Effector memory CD8-positive, alpha-beta T cell (primary cell): Measurements from ENCODE around the gene ELOA.
"Not testable (repeated sequence)": the region's sequence is repeated elsewhere in the genome, so short reads cannot be mapped to it uniquely, and the experiment has no call there.

Experiments used
- ATAC-seq: fragments of 150-1000 bp; cut with Tn5 transposase; replicated peaks from 2 replicates; pipeline ENCODE4 v1.10.0; 2021; ENCODE audit warnings: mild to moderate bottlenecking, moderate library complexity
- DNase-seq, 3 experiments: peaks; one replicate each; pipeline ENCODE4 v3.0.0; 2021
- H3K27ac Mint-ChIP-seq, 2 donors: one replicate each; pipeline ENCODE4 v1.8.0; 2022; ENCODE audit warnings: mild to moderate bottlenecking in 2 of 2, mixed read lengths in 2 of 2, moderate library complexity in 2 of 2
- H3K27me3 Mint-ChIP-seq, 2 donors: one replicate each; pipeline ENCODE4 v1.8.0; 2022; ENCODE audit warnings: mixed read lengths in 2 of 2
- H3K36me3 Mint-ChIP-seq: one replicate; pipeline ENCODE4 v1.8.0; 2022; ENCODE audit warnings: mild to moderate bottlenecking, moderate library complexity, mixed read lengths; ENCODE audit not compliant: insufficient read depth
- H3K4me1 Mint-ChIP-seq, 2 donors: one replicate each; pipeline ENCODE4 v1.8.0; 2022; ENCODE audit warnings: low read depth in 2 of 2, mixed read lengths in 2 of 2
- H3K4me3 Mint-ChIP-seq, 2 donors: one replicate each; pipeline ENCODE4 v1.8.0; 2022; ENCODE audit warnings: mild to moderate bottlenecking in 2 of 2, mixed read lengths in 2 of 2, moderate library complexity in 2 of 2
- H3K9me3 Mint-ChIP-seq, 2 donors: one replicate each; pipeline ENCODE4 v1.8.0; 2022; ENCODE audit warnings: mixed read lengths in 2 of 2

ELOA gene

GRCh38 chr1:23777979-23778814 is 34.9 kb downstream of the ELOA start, which contains the start of gene PITHD1:
PITHD1 (plus strand) TSS chr1:23778418; CDS start chr1:23778516, 98 bp downstream.
- peaks cover 34% of the 10 kb centered on the region for H3K36me3 Mint-ChIP-seq
- DNase-seq: peak; percentile 69 to 77 (median 73)
- no peaks in the 10 kb centered on the region for H3K9me3 Mint-ChIP-seq
- H3K27me3 Mint-ChIP-seq: no peaks in the 10 kb centered on the region
- peak within 1 kb of the TSS; percentile 92 to 94 for H3K27ac Mint-ChIP-seq
- H3K4me3 Mint-ChIP-seq: peak within 1 kb of the TSS; percentile 84 to 86
- H3K4me1 Mint-ChIP-seq: peaks cover 13 to 25% of the 10 kb centered on the region in 2 donors
- peak; percentile 85 for ATAC-seq

DNA sequence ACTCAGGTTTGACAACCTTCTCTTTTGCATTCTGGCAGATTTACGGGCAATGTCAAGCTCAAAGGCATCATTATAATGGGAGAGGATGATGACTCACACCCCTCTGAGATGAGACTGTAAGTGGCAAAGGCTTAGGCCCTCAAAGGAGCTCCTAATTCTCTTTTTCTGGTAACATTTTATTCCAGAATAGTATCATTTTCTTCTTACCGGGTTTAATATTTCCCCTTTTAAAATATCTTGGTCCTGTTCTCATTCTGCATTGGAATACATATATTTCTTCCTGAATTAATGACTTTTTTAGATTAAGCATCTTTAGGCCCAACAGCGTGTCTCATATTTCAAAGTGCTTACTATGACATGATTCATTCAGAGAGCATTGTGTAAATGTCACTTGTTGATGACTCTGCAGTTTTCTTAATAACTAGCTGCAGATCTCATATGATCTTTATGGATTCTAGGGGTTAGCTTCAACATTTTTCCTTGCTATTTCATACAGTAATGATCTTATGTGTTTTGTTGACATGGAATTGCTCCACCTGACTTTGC is 36.6 kb downstream of the ELOA start:
- ATAC-seq (no peak), DNase-seq (no peak)
- Mint-ChIP-seq H3K27ac (peak overlapping the region in 1 of 2 donors; percentile 94), H3K4me3 (peak overlapping the region; percentile 84 to 86), H3K4me1 (peaks cover 14 to 31% of the 10 kb centered on the region in 2 donors), H3K36me3 (peaks cover 49% of the 10 kb centered on the region), H3K27me3 (no peaks in the 10 kb centered on the region), H3K9me3 (no peaks in the 10 kb centered on the region)

- not testable (repeated sequence) for H3K27ac Mint-ChIP-seq, H3K27me3 Mint-ChIP-seq, H3K9me3 Mint-ChIP-seq, H3K4me3 Mint-ChIP-seq, DNase-seq, ATAC-seq
- peaks cover 79% of the 10 kb centered on the region for H3K36me3 Mint-ChIP-seq
- peaks cover 14 to 22% of the 10 kb centered on the region in 2 donors for H3K4me1 Mint-ChIP-seq
These were observed 39.9 kb downstream of the ELOA start for GRCh38 chr1:23783141-23783540.

DNA sequence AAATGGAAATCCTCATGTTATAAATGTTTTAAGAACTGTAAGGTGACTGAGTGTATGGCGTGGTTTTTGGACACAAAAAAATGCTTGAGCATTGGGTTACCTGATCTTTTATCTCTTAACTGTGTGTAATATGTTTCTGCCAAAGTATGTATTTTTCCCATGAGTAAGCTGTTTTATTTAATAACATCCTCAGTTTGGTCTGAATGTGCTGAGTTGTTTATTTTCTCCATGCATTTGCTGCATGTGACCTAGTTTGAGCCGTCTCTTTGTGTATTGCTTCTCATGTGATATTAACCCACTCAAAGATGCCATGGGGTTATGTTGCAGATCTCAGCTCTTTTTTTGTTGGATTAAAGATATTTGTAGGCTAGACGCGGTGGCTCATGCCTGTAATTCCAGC is 41.6 kb downstream of the ELOA start:
- peaks cover 9 to 13% of the 10 kb centered on the region in 2 donors for H3K4me1 Mint-ChIP-seq
- H3K4me3 Mint-ChIP-seq: no peak overlapping the region
- DNase-seq (no peak), ATAC-seq (no peak)
- no peak overlapping the region for H3K27ac Mint-ChIP-seq
- H3K9me3 Mint-ChIP-seq: no peaks in the 10 kb centered on the region
- no peaks in the 10 kb centered on the region for H3K27me3 Mint-ChIP-seq
- H3K36me3 Mint-ChIP-seq: peaks cover 82% of the 10 kb centered on the region

DNA sequence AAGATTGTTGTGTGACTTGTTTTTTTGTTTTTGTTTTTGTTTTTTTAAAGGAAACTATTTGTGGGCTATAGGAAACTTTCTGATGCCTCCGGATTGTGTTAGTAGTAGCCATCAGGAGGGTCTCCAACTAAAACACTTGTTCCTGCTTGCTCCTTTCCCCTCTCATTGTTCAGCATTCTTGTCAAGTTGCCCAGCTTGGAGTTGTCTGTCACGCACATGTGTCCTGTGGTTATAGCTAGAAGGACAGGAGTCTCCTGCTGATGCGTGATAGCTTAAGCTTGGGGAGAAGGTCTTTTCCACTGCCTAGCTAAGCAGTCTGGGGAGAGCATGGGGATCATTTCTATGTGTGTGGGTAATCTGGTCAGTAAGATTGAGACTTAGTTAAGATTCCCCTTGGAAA is 44.4 kb downstream of the ELOA start:
- no peaks in the 10 kb centered on the region for H3K27me3 Mint-ChIP-seq

DNA sequence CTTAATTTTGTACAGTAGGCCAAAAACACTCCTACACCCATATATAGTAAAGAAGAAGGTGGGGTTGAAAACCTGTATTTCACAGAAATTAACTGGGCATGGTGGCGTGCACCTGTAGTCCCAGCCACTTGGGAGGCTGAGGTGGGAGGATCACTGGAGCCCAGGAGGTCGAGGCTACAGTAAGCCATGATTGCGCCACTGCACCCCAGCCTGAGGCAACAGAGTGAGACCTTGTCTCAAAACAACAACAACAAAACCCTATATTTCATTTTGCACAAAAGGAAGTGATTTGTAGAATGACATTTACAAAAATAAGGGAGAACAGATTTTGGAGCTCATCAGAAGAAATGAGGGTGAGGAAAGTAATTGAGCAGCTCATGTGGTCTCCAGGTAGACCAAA is 45.4 kb downstream of the ELOA start:
- DNase-seq: no peak
- no peaks in the 10 kb centered on the region for H3K27me3 Mint-ChIP-seq
- H3K4me3 Mint-ChIP-seq: peak overlapping the region in 1 of 2 donors; percentile 29
- H3K36me3 Mint-ChIP-seq: peaks cover 69% of the 10 kb centered on the region
- H3K27ac Mint-ChIP-seq: peak overlapping the region; percentile 25 to 97
- H3K9me3 Mint-ChIP-seq: no peaks in the 10 kb centered on the region
- H3K4me1 Mint-ChIP-seq: peaks cover 29 to 32% of the 10 kb centered on the region in 2 donors
- no peak for ATAC-seq

More for the DNA sequence above, 44.4 kb downstream of the ELOA start:
- H3K36me3 Mint-ChIP-seq: peaks cover 71% of the 10 kb centered on the region
- no peak for ATAC-seq
- no peak overlapping the region for H3K4me3 Mint-ChIP-seq
- no peak overlapping the region for H3K27ac Mint-ChIP-seq
- no peak for DNase-seq
- H3K4me1 Mint-ChIP-seq: peaks cover 25 to 32% of the 10 kb centered on the region in 2 donors
- no peaks in the 10 kb centered on the region for H3K9me3 Mint-ChIP-seq

GRCh38 chr1:23790696-23791515 is 47.6 kb downstream of the ELOA start, which contains the start of gene LYPLA2:
LYPLA2 (plus strand) TSS chr1:23791145; CDS start chr1:23792683, 1,538 bp downstream.
- Mint-ChIP-seq H3K4me1 (peaks cover 24 to 27% of the 10 kb centered on the region in 2 donors), H3K27ac (peak within 1 kb of the TSS; percentile 97 to 99), H3K36me3 (peaks cover 62% of the 10 kb centered on the region), H3K4me3 (peak within 1 kb of the TSS; percentile 94 to 99), H3K27me3 (no peaks in the 10 kb centered on the region), H3K9me3 (no peaks in the 10 kb centered on the region)
- ATAC-seq (peak; percentile 90), DNase-seq (peak; percentile 75 to 77 (median 76))

DNA sequence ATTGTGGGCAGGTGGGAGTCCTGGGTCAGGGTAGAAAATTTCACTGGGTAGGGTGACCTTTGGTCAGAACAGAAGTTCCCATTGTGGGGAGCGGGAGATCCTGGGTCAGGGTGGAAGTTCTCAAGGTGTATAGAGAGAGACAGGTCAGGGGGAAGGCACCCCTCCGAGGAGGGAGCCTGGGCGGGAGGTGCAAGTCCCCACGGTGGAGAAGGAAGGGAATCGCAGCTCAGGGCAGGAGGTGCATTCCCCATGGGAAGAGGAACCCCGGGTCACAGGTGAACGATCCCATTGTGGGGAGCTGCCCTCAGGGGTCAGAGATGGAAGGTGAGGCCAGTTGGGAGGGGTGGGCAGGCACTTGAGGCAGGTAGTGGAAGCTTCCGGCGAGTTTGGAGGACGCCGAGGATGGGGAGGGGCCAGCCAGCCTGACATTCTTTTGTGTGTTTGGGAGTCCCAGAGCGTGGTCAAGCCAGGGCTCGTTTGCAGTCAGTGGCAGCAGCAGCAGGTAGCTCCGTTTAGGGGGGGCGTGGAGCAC is 48.3 kb downstream of the ELOA start:
- DNase-seq: peak in 1 of 3 experiments; percentile 29
- peaks cover 24 to 27% of the 10 kb centered on the region in 2 donors for H3K4me1 Mint-ChIP-seq
- H3K9me3 Mint-ChIP-seq: no peaks in the 10 kb centered on the region
- H3K36me3 Mint-ChIP-seq: peaks cover 58% of the 10 kb centered on the region
- peak overlapping the region; percentile 94 to 99 for H3K4me3 Mint-ChIP-seq
- ATAC-seq: peak; percentile 37
- H3K27me3 Mint-ChIP-seq: no peaks in the 10 kb centered on the region
- peak overlapping the region; percentile 97 to 99 for H3K27ac Mint-ChIP-seq

GRCh38 chr1:23792151-23792945 is 49.1 kb downstream of the ELOA start:
- peak overlapping the region; percentile 94 to 99 for H3K4me3 Mint-ChIP-seq
- no peaks in the 10 kb centered on the region for H3K9me3 Mint-ChIP-seq
- DNase-seq: no peak
- peaks cover 24 to 27% of the 10 kb centered on the region in 2 donors for H3K4me1 Mint-ChIP-seq
- H3K36me3 Mint-ChIP-seq: peaks cover 50% of the 10 kb centered on the region
- no peak for ATAC-seq
- no peaks in the 10 kb centered on the region for H3K27me3 Mint-ChIP-seq
- peak overlapping the region; percentile 97 to 99 for H3K27ac Mint-ChIP-seq

GRCh38 chr1:23793018-23793781 is 49.9 kb downstream of the ELOA start:
- peak; percentile 44 for ATAC-seq

DNA sequence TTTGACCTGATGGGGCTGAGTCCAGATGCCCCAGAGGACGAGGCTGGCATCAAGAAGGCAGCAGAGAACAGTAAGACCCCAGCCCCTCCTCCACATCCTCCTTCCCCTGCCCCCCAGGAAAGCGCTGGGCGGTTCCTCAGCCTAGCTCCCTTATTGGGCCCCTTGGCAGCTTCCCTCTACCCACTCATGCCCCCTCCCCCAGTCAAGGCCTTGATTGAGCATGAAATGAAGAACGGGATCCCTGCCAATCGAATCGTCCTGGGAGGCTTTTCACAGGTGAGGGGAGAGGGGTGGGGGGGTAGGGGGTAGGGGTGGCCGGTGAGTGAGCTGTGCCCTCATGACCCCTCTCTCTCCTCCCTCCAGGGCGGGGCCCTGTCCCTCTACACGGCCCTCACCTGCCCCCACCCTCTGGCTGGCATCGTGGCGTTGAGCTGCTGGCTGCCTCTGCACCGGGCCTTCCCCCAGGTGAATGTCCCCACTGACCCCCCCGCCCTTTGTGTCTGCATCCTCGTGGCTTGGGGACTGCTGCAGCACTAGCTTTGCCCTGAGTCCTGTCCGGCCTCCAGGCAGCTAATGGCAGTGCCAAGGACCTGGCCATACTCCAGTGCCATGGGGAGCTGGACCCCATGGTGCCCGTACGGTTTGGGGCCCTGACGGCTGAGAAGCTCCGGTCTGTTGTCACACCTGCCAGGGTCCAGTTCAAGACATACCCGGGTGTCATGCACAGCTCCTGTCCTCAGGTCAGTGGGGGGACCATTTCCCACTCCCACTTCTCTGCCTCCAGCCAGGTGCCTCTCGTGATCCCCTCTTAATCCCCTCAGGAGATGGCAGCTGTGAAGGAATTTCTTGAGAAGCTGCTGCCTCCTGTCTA is 50.8 kb downstream of the ELOA start:
- DNase-seq (no peak), ATAC-seq (no peak)
- Mint-ChIP-seq H3K27ac (peak overlapping the region in 1 of 2 donors; percentile 97), H3K4me1 (peaks cover 24 to 34% of the 10 kb centered on the region in 2 donors), H3K4me3 (no peak overlapping the region), H3K36me3 (peaks cover 42% of the 10 kb centered on the region), H3K9me3 (no peaks in the 10 kb centered on the region), H3K27me3 (no peaks in the 10 kb centered on the region)

More at GRCh38 chr1:23793018-23793781, 49.9 kb downstream of the ELOA start:
- Mint-ChIP-seq H3K27me3 (no peaks in the 10 kb centered on the region), H3K9me3 (no peaks in the 10 kb centered on the region), H3K4me3 (peak overlapping the region; percentile 35 to 43), H3K4me1 (peaks cover 24 to 27% of the 10 kb centered on the region in 2 donors), H3K36me3 (peaks cover 46% of the 10 kb centered on the region), H3K27ac (peak overlapping the region in 1 of 2 donors; percentile 97)
- peak in 2 of 3 experiments; percentile 38 to 42 for DNase-seq
